ENCODE data around the gene SPATA24.
"Not testable (repeated sequence)": the region's sequence is repeated elsewhere in the genome, so short reads cannot be mapped to it uniquely, and the experiment has no call there.

The SPATA24 gene

DNA sequence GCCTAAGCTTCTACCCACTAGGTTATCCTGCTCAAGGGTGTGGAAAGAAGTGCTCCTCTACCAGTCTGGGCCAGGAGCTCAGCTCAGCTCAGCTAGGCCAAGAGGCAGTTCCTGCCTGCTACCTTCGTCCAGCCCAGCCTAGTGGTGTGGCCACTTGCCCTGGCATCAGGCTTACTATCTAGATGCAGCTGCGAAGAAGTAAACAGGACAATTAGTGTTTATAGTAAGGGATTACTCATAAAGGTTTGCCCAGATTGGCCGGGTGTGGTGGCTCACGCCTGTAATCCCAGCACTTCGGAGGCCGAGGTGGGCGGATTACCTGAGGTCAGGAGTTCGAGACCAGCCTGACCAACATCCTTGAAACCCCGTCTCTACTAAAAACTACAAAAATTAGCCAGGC is 12.8 kb upstream of the SPATA24 start:
- no peak for DNase-seq

DNA sequence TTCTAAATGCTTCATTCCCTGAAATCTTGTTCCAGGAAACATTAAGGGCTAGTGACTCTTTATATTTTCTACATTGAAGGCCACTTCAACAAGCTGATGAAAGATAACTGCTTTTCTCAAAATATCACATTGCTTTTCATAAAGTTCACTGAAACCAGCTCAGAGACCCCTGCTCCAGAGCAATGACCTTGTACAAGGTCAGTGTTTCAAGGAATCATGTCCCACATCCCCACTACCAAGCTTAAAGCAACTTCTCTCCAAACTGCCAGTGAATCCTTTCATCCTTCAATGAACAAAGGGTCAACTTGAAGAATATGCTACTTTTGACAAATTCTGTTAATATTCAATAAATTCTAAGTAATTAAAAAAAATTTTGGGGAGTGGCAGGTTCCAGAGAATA is 12.0 kb upstream of the SPATA24 start:
- no peak for DNase-seq

DNA sequence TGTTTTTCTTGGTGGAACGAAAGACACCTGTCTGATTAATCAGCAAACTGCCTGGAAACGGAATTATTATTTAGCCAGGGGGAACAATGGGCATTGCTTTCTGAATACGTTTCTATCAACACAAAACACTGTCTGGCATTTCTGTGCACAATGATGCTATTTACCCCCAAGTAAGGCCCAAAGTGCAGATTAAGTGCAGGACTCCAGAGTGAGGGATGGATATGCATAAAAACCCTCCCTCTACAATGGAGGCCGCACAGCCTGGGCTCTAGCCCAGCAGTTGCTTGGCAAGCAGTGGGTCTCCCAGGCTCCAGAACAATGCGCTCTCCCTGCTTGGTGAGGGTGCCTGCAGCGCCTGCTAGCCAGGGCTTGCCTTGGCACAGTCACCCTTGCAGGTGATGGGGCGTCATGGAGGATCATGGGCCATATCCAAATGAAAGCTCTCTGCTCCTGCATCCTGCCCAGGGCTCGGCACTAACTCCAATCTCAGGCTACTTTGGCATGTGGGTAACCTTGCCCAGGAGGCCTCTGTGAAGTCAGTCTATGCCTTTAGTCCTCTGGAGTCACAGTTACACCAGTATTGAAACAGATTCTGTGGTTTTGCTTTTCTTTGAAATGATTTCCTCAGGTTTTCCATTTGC is 11.5 kb upstream of the SPATA24 start:
- DNase-seq: no peak

DNA sequence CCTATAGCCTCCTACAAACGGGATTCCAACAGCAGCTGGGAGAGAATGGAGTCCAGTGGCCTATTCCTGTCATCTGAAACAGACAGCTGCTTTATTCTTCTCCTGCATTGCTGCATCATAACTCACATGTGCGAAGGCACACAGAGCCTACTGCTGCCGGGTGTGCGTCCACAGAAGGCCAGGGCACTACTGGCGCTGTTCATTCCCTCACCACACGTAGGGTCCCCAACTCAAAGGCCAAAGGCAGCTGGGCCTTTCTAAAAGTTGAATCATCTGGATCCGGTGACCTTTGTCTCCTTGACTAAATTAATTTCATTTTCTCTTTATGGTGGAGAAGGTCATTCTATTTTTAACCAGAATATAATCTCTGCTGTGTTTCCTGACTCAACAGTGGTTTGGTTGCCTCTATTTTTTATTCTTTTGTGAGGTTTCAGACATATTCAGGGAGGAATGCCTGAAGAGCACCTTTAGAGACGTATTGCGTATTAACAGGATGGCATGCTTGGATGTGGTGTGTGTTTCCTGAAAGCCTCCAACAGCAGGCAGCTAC is 10.8 kb upstream of the SPATA24 start:
- DNase-seq: no peak

DNA sequence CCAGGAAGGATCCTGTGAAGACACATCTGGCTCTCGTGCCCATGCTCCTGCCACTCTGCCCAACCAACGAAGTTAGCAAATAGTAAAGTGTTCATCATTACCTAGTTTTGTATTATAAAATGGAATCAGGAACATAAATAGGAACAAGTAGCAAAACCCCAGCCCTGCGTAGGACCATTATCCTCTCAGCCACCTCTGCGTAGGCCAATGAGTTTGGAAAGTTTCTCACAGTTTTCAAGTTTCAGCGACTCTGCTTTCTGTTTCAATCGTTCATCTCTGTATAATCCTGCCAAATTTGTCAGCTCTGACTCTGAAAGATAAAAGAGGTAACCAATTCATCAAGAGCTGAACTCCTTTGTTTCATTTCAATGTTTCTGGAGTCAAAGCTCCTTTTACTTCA is 10.1 kb upstream of the SPATA24 start:
- DNase-seq: no peak

DNA sequence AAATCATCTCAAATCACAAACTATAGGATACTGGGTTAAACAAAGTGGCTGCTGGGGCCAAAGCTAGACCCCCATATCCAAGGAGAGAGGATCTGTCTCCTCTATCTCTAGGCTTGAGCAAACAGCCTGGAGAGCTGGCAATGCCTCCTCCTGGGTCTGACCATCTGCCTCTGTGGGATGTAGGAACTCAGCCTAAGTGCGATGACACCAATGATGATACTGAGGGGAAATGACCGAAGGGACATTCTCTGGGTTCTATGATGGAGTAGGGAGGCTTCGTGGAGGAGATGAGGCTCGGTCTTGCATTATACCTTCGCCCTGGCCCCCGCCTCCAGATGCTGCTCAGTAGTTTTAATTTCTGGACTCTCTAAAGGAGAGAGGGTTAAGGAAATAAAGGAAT is 9.3 kb upstream of the SPATA24 start:
- no peak for DNase-seq

DNA sequence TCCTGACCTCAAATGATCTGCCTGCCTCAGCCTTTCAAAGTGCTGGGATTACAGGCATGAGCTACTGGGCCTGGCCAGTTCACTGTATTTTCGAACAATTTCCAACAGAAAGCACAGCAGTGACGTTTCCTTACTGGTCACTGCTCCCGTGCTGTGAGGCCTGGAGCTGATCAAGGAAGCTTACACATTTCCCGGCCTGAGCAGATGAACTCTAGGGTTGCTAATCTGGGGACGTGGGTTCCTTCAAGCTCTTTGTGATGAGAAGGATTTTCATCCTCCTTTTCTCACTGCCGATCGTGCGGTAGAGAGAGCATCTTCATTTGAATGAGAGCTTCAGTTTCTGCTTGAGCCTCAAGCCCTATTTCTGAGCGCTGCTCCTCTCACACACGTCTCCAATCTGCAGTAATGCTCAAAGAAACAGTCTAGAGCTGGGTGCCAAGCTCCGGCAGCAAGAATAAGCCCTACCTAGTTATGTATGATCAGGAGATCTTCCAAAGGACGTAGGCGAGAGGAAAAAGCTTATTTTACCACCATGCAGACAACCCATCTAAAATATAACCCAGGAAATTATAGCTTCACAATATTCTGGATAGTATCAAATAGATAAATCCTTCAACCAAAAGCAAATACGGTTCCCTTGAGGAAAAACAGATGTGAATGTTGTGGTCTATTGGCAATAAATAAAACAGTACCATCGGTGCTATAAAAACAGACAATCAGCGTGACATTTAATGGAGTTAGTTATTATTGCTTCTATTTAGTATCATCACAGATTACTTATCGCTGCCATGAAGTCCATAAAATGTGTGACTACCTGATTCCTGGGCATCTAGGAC is 7.3 kb upstream of the SPATA24 start:
- no peak for DNase-seq

DNA sequence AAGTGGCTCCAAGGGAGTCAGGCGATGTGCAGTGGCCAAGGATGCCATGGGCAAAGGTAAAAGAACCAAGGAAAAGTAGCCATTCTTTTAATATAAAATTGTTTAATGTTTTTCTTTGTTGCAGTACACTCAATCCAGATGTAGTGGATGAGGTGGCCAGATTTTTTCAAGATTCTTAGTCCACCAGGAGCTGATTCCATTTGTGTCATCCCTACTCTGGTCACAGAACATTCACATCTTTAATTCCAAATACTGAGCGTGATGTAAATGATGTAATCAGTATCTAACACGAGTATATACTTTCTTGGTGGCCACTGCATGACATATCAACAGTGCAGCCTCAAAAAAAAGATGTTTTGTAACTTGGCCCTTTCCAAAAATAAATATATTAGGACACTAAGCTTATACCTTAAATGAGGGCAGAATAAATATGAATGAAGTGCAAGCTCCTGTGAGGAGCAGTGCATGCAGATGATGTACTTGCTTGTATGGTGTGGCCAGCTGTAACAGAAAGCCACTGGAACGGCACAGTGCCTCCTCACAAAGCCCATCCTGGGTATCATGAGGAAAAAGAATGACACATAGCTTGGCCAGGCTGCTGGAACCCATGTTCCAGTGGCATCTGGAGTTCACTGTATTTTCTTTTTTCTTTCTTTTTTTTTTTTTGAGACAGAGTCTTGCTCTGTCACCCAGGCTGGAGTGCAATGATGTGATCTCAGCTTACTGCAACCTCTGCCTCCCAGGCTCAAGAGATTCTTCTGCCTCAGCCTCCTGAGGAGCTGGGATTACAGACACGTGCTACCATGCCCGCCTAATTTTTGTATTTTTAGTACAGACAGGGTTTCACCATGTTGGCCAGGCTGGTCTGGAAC is 6.5 kb upstream of the SPATA24 start:
- no peak for DNase-seq

DNA sequence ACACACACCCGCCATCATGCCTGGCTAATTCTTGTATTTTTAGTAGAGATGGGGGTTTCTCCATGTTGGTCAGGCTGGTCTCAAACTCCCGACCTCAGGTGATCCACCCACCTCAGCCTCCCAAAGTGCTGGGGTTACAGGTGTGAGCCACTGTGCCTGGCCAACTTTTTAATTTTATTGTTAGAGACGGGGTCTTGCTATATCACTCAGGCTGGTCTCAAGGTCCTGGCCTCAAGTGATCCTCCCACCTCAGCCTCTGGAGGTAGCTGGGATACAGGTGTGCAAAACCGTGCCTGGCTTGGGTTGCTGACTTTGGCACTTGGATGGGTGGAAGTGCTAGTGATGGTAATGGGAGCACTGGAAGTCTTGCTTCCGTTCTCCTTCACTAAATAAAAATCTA is 5.2 kb upstream of the SPATA24 start:
- not testable (repeated sequence) for DNase-seq

DNA sequence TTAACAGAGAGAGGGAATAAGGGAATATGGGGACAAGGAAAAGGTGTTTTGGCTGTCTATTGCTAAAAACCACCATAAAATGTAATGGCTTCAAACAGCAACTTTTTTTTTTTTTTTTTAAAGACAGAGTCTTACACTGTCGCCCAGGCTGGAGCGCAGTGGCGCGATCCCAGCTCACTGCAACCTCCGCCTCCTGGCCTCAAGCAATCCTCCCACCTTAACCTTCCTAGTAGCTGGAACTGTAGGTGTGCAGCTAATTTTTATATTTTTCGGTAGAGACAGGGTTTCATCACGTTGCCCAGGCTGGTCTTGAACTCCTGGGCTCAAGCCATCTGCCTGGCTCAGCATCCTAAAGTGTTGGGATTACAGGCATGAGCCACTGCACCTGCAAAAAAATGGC is 4.3 kb upstream of the SPATA24 start:
- no peak for DNase-seq

DNA sequence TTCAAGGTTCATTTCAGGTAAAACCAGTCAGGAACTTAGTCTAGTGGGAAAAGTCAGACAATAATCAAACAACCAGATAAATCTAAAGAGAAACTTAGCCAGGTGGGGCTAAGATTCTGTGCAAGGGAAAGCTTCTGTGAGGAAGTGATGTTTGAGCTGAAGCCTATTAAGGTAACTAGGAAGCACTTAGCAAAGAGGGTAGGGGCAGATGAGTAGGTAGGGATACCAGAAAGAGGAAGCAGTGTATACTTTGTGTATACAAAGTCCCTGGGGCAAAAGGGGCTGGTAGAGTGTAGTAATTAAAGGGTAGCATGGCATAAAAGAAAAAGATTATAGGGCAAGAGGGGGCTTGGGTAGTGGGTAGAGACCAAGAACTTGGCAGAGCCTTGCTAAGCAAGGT is 3.6 kb upstream of the SPATA24 start:
- no peak for DNase-seq

DNA sequence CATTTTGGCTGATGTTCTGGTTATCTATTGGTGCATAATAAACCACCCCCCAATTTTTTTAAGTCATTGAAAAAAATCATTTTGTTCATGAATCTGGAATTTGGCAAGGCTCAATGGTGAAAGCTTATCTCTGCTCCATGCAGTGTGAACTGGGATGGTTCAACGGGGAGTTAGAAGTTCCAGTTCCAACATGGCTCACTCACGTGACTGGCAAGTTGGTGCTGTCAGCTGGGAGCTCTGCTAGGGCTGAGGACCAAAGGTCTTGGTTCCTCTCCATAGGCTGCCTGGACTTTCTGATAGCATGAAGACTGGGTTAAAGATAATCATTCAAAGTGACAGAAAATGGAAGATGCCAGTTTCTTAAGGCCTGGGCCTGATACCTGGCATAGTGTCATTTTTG is 3.1 kb upstream of the SPATA24 start:
- no peak for DNase-seq

DNA sequence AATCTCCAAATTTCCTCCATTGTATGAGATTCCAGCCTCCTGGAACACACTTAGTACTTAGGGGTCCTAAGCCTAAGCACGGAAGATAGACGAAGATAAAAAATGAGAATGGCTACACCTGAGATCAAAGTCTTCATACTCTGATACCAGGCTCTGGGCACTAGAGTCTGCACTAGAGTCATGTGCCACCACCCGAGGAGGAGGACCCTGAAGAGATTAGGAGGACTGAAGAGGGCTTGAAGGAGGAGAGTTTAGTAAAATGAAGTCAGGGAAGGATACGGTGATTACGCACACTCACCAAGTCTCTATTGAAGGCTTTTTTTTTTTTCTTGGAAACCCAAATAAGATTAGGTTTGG is 573 bp upstream of the SPATA24 start:
- no peak for DNase-seq

DNA sequence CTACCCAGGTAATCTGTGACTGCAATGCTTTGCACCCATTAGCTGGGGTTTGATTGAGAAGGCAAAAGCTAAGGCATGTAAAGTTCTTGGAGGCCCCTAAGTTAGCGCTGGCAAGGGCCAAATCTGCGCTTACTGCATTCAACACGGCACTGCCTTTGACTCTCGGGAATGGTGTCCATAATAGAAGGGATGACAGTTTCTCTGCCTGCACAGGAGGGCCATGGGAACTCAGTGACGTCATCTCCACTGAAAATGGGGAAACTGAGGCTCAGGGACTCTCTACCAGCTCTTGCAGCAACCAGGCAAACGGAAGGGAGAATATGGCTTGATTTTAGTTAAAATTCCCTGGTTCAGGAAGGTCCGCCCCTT is 487 bp downstream of the SPATA24 start:
- DNase-seq: no peak

DNA sequence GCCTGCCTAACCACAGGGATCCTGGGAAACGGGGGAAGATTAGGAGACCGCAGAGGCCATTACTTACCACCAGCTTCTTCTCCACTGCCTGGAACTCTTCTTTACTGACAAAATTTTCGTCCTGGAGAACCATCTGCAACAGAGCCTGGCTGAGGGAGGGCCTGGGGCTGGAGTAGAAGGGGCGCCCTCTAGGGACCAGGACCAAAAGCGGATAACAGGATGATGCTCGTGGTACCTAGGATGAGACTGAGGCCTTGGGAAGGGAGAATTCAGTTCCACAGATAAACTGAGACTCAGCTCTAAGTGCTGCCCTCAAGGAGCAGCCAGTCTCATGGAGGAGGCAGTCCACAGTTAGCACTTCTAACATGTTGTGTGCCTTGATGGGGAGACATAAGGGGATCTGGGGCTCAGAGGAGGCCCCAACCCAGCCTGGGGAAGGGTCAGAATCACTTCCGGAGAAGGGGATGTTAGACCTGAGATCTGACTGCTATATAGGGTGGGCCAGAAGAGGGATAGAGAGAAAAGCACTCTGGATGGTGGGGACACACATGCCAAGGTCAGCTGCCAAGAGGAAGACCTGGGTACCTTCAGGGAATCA is 1.2 kb downstream of the SPATA24 start:
- peak; percentile 20 for DNase-seq

DNA sequence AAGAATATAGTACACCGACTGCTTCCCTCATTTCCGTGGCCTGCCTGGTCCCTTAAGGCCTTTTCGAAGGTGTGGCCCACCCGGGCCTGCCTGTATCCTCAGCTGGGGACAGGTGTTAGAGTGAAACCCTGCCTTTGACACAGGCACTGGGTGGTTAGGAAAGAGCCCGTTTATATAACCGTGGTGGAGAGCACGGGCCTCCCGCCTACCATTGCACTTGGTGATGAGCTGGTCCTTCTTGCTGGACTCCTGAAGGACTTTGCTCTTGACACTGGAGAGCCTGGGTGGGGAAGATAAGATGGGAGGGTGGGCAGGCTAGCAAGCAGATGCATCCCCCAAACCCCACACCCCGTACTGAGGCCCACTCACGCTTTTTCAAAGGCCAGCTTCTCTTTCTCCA is 2.3 kb downstream of the SPATA24 start:
- DNase-seq: no peak

DNA sequence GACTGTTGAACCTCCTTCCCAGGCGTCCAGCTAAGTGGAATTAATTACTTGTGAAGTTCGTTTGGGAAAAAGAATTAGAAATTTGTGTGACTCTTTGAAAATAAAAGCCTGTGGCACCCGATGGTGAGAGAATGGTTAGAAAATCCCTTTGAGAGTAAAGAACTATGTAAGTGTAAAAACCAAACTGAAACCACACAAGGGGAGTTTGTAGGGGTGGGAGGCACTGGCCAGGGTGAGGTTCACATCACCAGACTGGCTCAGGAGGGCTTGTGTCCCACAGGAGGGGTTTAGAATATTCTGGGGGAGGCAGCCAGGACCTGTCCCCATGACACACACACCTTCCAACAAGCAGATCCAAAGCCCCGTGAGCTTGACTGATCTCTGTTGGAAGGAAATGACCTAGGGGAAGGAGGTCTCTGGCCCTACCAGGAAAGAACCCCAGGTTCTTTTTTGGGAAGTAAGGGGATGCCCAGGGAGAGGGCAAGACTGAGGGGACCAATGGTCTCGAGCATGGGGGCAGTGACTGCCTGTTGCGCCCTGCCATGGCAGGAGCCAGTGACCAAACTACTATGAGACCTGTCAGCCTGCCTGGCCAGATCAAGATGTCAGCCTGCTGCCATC is 4.3 kb downstream of the SPATA24 start:
- no peak for DNase-seq

DNA sequence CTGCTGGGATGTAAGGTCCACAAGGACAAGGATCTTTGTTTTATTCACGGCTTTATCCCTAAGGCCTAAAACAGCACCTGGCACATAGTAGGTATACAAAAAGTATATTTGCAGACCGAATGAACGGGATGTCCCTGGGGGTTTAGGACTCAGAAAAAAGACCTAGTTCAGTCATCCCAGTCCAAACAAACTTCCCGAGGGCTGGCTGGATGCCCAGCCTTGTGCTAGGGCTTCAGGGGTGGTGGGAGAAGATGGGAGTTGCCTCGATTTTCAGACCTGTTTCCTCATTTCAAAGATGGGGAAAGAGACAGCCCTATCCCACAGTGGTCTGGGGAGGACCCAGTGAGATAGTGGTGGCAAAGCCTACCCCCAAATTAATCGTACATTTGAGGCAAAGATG is 6.0 kb downstream of the SPATA24 start:
- no peak for DNase-seq

DNA sequence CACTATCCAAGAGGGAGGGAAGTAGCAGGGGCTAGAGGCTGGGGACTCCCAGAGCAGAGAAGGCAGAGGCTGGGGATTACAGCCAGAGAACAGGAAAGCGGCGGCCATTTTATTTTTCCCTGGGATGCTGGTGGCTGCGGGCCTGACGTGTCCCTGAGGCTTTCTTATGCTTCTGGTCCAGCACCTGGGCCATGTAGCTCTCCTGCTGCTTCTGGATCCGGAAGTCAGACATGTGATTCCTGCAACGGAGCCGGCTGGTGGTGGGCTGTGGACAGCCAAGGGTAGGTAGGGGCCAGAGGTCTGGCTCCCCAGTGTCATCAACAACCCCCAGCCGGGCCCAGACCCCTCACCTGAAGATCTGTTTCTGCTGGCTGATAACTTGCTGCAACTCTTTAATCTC is 7.2 kb downstream of the SPATA24 start:
- DNase-seq: no peak

DNA sequence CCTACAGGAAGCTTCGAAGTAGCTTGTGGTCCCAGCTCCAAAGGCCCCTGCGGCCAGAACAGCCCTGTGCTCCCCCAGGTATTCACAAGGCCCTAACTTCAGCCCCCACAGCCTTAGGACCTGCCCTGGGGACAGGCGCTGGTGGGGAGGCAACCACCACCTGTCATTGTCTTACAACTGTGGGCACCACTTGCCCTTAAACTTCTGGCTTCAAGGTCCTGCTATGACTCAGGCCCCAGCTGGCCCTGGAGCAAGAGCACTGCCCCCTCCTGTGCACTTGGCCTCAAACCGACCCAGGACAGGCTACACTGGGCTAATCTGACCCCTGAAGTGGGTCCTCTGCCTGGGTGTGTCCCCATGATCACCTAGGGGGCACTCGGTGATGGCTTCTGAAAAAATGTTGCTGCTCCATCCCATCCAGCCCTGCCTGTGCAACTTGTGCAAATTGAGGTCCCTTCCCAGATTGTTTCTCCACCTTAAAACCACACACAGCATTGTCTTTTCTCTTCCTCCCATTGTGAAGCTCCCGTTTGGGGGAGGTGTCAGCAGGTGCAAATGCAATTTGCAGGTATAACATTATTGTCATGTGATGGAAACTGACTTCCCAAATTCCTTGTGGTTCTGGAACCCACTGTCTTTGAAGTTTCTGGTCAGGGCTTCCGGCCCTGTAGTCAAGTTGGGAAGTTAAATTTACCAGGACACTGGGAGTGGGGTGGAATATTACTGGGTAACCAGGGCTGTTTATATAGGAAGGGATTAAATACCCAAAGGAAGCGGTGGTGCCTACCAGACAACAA is 7.8 kb downstream of the SPATA24 start:
- DNase-seq: no peak

DNA sequence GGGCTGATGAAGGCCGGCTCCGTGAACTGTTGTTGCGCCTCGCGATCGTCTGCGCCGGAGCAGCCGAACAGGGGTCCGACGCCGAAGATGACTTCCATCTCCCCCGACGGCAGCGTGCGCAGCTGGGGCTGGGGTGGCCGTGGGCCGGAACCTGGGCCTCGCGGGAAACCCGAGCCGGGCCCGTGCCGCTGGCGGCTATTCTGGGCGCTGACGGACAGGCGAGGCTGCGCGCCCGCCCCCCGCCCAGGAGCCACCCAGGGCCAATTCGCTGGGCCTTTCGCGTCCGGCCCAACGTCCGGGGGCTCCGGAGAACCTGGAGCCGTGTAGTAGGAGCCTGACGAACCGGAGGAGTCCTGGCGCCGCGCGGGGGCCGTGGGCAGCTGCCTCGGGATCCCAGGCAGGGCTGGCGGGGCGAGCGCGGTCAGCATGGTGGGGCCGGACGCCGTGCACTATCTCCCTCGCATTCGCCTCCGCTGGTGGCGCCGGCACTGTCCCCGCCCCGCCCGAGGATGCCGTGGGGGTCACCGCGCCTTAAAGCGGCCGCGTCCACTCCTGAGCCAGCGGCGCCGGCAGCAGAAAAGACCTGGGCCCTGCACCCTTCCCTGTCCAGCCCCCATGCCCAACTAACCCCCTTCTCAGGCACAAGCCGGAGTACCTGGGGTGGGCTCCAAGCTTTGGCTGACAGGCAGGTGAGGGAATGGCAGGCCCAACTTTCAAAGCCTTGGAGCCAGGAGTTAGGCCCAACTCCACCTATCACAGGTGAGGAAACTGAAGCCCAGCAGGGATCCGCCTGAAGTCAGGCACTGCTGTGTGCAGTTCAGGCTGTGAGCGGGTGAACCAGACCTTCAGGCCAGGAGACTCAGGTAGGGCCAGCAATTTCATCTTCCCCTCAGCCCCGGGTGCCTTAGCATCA is 9.0 kb downstream of the SPATA24 start, which contains the start of gene PROB1:
Gene PROB1 (minus strand): TSS at position 451 of the 913 bp plus-strand sequence. CDS start 23 bp downstream, at position 428.
- DNase-seq: no peak
